Measurements from ENCODE around the gene MEI1. TPM values are rescaled to one million over a fixed set of nuclear protein-coding genes. Genes with fewer than 3 reads are reported as not detected.

The MEI1 gene
- total RNA-seq, 1 donor from 2014 or later = not detected

DNA sequence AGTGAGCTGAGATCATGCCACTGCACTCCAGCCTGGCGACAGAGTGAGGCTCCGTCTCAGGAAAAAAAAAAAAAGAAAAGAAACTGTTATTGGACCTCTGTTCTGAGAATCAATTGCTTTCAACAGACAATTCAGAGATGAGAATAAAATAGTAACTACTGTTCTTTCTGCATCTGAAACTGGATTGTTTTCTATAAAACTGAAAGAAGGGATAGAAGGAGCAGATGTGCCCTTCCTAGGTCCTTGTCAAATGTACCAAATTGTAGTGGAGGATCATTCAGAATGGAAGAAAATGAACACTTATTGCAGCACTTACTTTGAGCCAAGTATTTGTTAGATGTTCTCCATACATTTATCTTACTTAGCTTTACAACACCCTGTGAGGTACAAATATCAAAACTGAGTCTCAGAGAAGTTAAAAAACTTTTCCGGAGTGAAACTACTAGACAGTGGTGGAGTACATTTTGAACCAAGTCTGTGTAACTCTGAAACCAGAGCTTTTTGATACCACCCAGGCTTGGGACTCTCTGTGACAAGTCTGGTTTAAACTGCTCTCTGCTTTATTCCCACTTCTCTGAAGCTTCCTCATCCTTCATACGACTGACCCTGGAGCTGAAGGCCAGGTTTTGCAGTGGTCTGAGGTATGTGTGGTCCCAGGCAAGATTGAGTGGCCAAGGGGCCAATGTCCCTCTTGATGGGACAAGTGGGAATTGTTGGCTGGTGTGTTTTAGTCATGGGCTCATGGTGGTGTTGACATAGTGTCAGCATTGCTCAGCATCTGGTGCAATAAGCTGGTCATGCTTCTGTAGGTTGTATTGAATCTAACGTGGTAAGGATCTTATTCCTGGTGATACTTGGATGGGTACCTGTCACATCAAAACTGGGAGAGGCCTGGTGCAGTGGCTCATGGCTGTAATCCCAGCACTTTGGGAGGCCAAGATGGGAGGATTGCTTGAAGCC, 53.0 kb downstream of the MEI1 start:
- Histone ChIP-seq H3K4me3 (no peak overlapping the region), H3K9me3 (no peaks in the 10 kb centered on the region), H3K4me1 (no peaks in the 10 kb centered on the region), H3K27me3 (no peaks in the 10 kb centered on the region), H3K36me3 (no peaks in the 10 kb centered on the region), H3K27ac (no peak overlapping the region)
- intact Hi-C loops (cut with DNase I) = no loop called here
- no peak for DNase-seq (ENCODE audit: low spot score in 2 of 2)
- TF ChIP-seq CTCF (IDR thresholded peaks at IDR 0.05) = no peak

DNA sequence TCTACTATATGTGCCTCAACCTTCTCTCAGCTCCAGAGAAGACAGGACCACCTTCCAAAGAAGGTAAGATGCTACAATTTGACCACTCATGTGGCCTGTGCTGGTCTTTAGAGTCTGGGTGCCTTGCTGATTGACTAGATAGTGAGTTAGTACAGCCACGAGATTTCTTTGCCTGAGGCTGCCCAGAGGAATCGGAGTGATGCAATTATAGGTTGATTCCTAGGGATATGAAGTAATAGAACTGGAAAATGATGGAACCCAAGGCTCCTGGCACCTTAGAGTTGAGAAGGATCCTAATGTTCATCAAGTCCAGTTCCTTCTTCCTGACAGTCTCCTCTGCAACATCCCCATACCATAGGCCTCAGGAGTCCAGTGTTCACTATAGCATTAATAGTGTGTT, 54.7 kb downstream of the MEI1 start:
- H3K4me3 ChIP-seq = no peak overlapping the region
- no peaks in the 10 kb centered on the region for H3K4me1 ChIP-seq
- no peaks in the 10 kb centered on the region for H3K9me3 ChIP-seq
- no peaks in the 10 kb centered on the region for H3K27me3 ChIP-seq
- TF ChIP-seq CTCF (IDR thresholded peaks at IDR 0.05) = no peak
- H3K27ac ChIP-seq = no peak overlapping the region
- no peak for DNase-seq (ENCODE audit: low spot score in 2 of 2)
- no peaks in the 10 kb centered on the region for H3K36me3 ChIP-seq
- intact Hi-C loops (cut with DNase I) = no loop called here

DNA sequence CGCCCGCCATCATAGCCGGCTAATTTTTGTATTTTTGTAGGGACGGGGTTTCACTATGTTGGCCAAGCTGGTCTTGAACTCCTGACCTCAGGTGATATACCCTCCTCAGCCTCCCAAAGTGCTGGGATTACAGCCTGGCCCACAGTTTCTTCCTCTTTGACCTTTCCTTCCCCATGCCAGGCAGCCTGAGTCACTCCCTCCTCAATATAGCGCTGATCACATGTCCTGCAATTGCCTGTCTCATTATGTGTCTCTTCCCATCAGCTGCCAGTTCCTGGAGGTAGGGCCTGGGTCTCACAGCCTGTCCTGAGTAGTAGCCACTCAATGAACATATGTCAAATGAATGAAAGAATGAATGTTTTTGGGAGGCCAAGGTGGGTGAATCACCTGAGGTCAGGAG, 58.2 kb downstream of the MEI1 start:
- intact Hi-C loops (cut with DNase I) = no loop called here
- Histone ChIP-seq H3K9me3 (no peaks in the 10 kb centered on the region), H3K4me1 (no peaks in the 10 kb centered on the region), H3K36me3 (no peaks in the 10 kb centered on the region), H3K27me3 (no peaks in the 10 kb centered on the region), H3K4me3 (no peak overlapping the region), H3K27ac (no peak overlapping the region)
- DNase-seq (ENCODE audit: low spot score in 2 of 2) = no peak
- no peak for TF ChIP-seq CTCF (IDR thresholded peaks at IDR 0.05)

- no peaks in the 10 kb centered on the region for H3K36me3 ChIP-seq
- no peaks in the 10 kb centered on the region for H3K9me3 ChIP-seq
- no peaks in the 10 kb centered on the region for H3K27me3 ChIP-seq
- DNase-seq (ENCODE audit: low spot score in 2 of 2) = no peak
- no peak overlapping the region for H3K4me3 ChIP-seq
- intact Hi-C loops (cut with DNase I) = no loop called here
- no peak overlapping the region for H3K27ac ChIP-seq
- no peak for TF ChIP-seq CTCF (IDR thresholded peaks at IDR 0.05)
- H3K4me1 ChIP-seq = no peaks in the 10 kb centered on the region
These were observed 58.9 kb downstream of the MEI1 start for GRCh38 chr22:41758231-41758630.

GRCh38 chr22:41762980-41763779, 63.9 kb downstream of the MEI1 start:
- Histone ChIP-seq H3K4me3 (no peak overlapping the region), H3K9me3 (no peaks in the 10 kb centered on the region), H3K4me1 (no peaks in the 10 kb centered on the region), H3K27ac (no peak overlapping the region), H3K27me3 (no peaks in the 10 kb centered on the region), H3K36me3 (no peaks in the 10 kb centered on the region)
- DNase-seq (ENCODE audit: low spot score in 2 of 2) = no peak
- no peak for TF ChIP-seq CTCF (IDR thresholded peaks at IDR 0.05)
- intact Hi-C loops (cut with DNase I) = no loop called here

Data from ascending aorta (tissue), 2 donors.